Stomach smooth muscle (tissue), 2 donors: ENCODE measurements around the gene PRELID1.

Source experiments
- H3K27ac ChIP-seq: one replicate; pipeline ENCODE4 v1.7.0; 2013; ENCODE audit warnings: mild to moderate bottlenecking, low read length, inconsistent platforms
- H3K27me3 ChIP-seq, 2 donors: one replicate each; pipeline ENCODE4 v1.7.0; 2013; ENCODE audit warnings: low read length in 2 of 2; ENCODE audit not compliant: insufficient read depth in 2 of 2, control insufficient read depth in 1 of 2
- H3K36me3 ChIP-seq, 2 donors: one replicate each; pipeline ENCODE4 v1.7.0; 2013; ENCODE audit warnings: low read length in 2 of 2; ENCODE audit not compliant: control insufficient read depth in 2 of 2, insufficient read depth in 2 of 2
- H3K4me1 ChIP-seq: one replicate; pipeline ENCODE4 v1.7.0; 2013; ENCODE audit warnings: low read length; ENCODE audit not compliant: control insufficient read depth, insufficient read depth
- H3K4me3 ChIP-seq, 2 donors: one replicate each; pipeline ENCODE4 v1.7.0; 2013; ENCODE audit warnings: low read length in 2 of 2
- H3K9ac ChIP-seq, 2 donors: one replicate each; pipeline ENCODE4 v1.7.0; 2013; ENCODE audit warnings: low read length in 2 of 2, mild to moderate bottlenecking in 1 of 2
- H3K9me3 ChIP-seq, 2 donors: one replicate each; pipeline ENCODE4 v1.7.0; 2013; ENCODE audit warnings: low read length in 2 of 2; ENCODE audit not compliant: control insufficient read depth in 2 of 2
- donor health status: healthy.
- donor health status: Pancreatic carcinoma.

PRELID1 gene

DNA sequence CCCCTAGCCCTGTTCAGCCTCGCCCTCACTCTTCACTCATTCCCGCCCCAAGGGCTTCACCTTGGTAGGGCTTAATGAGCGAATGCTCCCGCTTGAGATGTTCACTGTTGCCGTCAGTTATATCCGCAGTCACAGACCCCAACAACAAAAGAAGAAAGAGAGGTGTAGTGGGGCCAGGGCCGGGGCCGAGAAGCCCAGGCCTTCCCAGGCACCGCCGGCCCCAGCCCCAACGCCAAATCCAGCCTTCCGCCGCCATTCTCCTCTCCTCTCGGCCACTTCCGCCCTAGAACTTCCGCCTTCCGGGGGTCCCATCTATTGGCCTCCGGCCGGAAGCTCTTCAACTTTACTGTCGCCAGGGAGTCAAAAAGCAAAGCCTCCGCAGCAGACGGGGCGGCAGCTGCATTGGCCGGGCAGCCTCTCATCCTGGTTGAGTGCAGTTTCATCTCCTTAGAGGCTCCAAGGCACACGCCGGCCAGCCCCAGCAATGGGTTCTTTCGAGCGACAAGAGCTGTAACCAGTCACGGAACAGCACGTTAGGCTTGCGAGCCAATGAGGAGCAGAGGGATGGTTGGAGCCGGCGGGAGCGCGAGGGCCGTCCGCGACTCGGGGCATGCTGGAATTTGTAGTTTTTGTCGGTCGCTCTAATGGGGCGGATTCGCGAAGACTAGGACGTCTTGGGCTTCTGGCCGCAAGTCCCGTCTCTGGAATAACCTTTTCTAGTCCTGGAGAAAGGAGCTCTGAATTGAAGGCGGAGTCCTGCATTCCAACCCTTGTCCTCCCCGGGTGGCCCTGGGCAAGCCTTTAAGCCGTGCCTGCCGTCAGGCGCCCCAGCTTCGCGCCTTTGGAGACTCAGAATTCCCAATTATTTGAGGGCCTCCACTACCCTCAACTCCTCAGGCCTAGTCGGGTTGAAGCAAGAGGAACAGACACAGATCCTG lies 48.1 kb downstream of the PRELID1 start, which contains the start of gene LMAN2:
Gene LMAN2 (minus strand): TSS at position 277 of the 938 bp plus-strand sequence. CDS start 21 bp downstream, at position 256.
- Histone ChIP-seq H3K36me3 (peaks cover 7 to 14% of the 10 kb centered on the region in 2 donors), H3K27me3 (no peaks in the 10 kb centered on the region), H3K4me3 (peak within 1 kb of the TSS; percentile 98 to 99), H3K4me1 (peaks cover 34% of the 10 kb centered on the region), H3K9ac (peak within 1 kb of the TSS; percentile 95 to 99), H3K9me3 (peaks cover 0 to 3% of the 10 kb centered on the region in 2 donors), H3K27ac (peak within 1 kb of the TSS; percentile 94)

DNA sequence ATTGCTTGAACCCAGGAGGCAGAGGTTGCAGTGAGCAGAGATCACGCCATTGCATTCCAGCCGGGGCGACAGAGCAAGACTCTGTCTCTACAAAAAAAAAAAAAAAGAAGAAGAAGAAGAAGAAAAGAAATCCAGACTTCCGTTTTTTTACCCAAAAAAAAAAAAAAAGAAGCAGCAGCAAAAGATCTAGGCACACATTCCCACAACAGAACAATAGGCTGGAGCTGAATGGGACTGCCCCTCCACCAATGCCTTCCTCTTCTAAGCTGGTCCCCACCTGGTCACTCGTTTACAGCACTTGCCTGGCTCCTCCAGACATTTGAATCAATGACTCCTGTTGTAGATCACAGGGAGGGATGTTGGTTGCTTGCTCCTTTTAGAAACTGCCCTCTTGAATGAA lies 49.5 kb downstream of the PRELID1 start:
- no peak overlapping the region for H3K4me3 ChIP-seq
- peaks cover 28% of the 10 kb centered on the region for H3K4me1 ChIP-seq
- no peaks in the 10 kb centered on the region for H3K27me3 ChIP-seq
- H3K27ac ChIP-seq, result no peak overlapping the region
- peaks cover 0 to 3% of the 10 kb centered on the region in 2 donors for H3K9me3 ChIP-seq
- H3K9ac ChIP-seq, result no peak overlapping the region
- H3K36me3 ChIP-seq, result peaks cover 5 to 14% of the 10 kb centered on the region in 2 donors

DNA sequence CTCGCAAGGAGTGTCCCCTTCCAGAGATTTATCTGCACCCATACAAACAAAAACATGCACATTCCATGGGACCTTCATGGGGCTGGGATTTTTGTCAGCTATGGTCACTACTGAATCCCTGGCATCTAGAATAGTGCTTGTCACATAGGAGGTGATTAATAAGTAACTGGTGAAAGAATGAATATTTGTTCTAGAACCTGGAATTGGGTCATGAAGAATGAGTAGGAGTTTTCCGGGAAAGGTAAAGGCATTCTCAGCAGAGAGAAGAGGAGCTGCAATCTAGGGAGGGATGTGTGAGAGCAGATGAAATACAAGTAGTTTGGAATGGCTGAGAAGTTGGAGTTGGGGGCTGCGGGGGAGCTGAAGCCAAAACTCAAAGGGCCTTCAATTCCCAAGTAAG lies 50.7 kb downstream of the PRELID1 start:
- no peak overlapping the region for H3K9ac ChIP-seq
- H3K4me1 ChIP-seq, result peaks cover 21% of the 10 kb centered on the region
- peaks cover 0 to 3% of the 10 kb centered on the region in 2 donors for H3K9me3 ChIP-seq
- H3K27ac ChIP-seq, result no peak overlapping the region
- peaks cover 2 to 10% of the 10 kb centered on the region in 2 donors for H3K36me3 ChIP-seq
- H3K27me3 ChIP-seq, result no peaks in the 10 kb centered on the region
- no peak overlapping the region for H3K4me3 ChIP-seq

DNA sequence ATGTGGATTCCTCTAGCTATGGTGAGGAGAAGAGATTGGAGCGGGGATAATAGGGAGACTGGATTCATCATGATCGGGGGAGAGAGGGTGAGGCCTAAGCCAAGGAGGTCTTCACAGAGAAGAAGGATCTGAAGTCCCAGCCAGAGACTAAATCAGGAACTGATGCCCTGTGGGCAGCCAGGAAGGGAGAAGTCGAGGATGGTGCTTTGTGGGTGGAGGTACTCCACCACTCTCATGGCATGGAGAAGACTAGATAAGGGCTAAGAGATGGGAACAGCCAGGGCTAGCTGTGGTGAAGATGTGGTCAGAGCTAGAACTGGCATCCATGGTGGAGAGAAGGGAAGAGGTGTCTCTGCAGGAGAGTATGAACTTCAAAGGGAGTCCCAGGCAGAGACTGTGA lies 51.1 kb downstream of the PRELID1 start:
- H3K9ac ChIP-seq, result no peak overlapping the region
- peaks cover 17% of the 10 kb centered on the region for H3K4me1 ChIP-seq
- no peaks in the 10 kb centered on the region for H3K27me3 ChIP-seq
- H3K4me3 ChIP-seq, result no peak overlapping the region
- no peak overlapping the region for H3K27ac ChIP-seq
- peaks cover 0 to 3% of the 10 kb centered on the region in 2 donors for H3K9me3 ChIP-seq
- H3K36me3 ChIP-seq, result peaks cover 0 to 5% of the 10 kb centered on the region in 2 donors

DNA sequence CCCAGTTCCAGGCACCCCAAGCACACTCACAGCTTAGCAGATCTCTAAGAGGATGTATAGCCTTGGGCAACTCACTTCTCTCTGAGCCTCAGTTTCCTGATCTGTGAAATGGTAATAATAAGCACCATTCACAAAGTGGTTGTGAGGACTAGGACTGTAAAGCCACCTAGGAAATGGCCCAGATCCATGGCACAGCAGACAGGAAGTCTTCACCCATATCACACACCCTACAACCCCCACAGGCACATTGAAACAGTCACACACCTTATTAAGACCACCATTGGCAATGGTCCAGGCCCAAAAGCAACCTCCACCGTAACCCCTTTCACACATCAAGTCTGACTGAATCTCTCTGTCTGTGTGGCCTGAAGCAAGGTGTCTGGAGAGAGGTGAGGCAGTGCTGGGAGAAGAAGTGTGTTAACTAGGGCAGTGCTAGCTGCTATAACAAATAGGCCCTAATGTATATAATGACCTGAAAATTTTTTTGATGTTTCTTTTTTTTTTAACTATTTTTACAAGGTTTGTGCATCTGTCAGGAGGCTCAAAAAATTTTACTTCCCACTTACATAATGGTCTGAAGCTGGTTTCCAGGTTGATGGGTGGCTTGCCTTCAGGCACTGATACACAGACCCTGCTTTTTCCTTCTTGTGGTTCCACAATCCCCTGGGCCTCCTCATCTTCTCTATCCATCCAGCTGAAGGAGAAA lies 51.7 kb downstream of the PRELID1 start:
- no peak overlapping the region for H3K27ac ChIP-seq
- peaks cover 11% of the 10 kb centered on the region for H3K4me1 ChIP-seq
- H3K9ac ChIP-seq, result no peak overlapping the region
- H3K27me3 ChIP-seq, result no peaks in the 10 kb centered on the region
- no peak overlapping the region for H3K4me3 ChIP-seq
- H3K9me3 ChIP-seq, result peaks cover 0 to 3% of the 10 kb centered on the region in 2 donors
- no peaks in the 10 kb centered on the region for H3K36me3 ChIP-seq

DNA sequence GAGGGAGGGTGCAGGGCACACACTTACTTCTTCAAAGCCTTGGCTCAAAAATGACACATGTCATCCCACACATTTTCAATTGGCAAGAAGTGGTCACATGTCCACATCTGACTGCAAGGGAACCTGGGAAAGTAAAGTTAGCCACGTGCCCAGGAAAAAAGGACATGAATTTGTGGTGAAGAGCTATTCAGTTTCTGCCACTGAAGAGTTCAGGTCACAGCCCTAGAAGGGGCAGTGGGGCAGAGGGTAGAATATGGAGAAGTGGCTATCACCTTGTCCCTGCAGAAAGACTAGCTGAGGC lies 52.2 kb downstream of the PRELID1 start:
- Histone ChIP-seq H3K27me3 (no peaks in the 10 kb centered on the region), H3K4me3 (no peak overlapping the region), H3K4me1 (peaks cover 6% of the 10 kb centered on the region), H3K27ac (no peak overlapping the region), H3K36me3 (no peaks in the 10 kb centered on the region), H3K9me3 (peaks cover 0 to 3% of the 10 kb centered on the region in 2 donors), H3K9ac (no peak overlapping the region)
